HFF-Myc (cell line): ENCODE data around the gene MEF2C.

Experiments used
- DNase-seq: peaks from one replicate; pipeline ENCODE4 v3.0.0-alpha.2; 2011; ENCODE audit warnings: low read depth; ENCODE audit errors: extremely low read depth
- H3K4me3 ChIP-seq: replicated peaks from 2 replicates; pipeline ENCODE4 v1.5.1; 2011; ENCODE audit warnings: low read depth, mild to moderate bottlenecking, control low read depth, low read length
- CTCF ChIP-seq: IDR thresholded peaks from 2 replicates; pipeline ENCODE4 v1.5.1; 2012; ENCODE audit warnings: mild to moderate bottlenecking, low read depth, low read length, control low read depth; ENCODE audit errors: missing control alignments

The MEF2C gene

GRCh38 chr5:88734191-88734640 is 148.8 kb downstream of the MEF2C start:
- no peak for DNase-seq
- TF ChIP-seq CTCF, result no peak
- no peak overlapping the region for H3K4me3 ChIP-seq

GRCh38 chr5:88732862-88733261 is 150.1 kb downstream of the MEF2C start:
- no peak for DNase-seq
- H3K4me3 ChIP-seq, result no peak overlapping the region
- TF ChIP-seq CTCF, result no peak

GRCh38 chr5:88732181-88732633 is 150.8 kb downstream of the MEF2C start:
- no peak for DNase-seq
- no peak for TF ChIP-seq CTCF
- H3K4me3 ChIP-seq, result no peak overlapping the region

GRCh38 chr5:88729829-88730182 is 153.2 kb downstream of the MEF2C start:
- TF ChIP-seq CTCF, result no peak
- no peak overlapping the region for H3K4me3 ChIP-seq
- DNase-seq, result no peak

GRCh38 chr5:88729084-88729828 is 153.7 kb downstream of the MEF2C start:
- TF ChIP-seq CTCF, result peak; percentile 61
- DNase-seq, result peak; percentile 61
- no peak overlapping the region for H3K4me3 ChIP-seq

GRCh38 chr5:88727705-88728313 is 155.2 kb downstream of the MEF2C start:
- no peak for DNase-seq
- no peak overlapping the region for H3K4me3 ChIP-seq
- TF ChIP-seq CTCF, result peak; percentile 29

- no peak for DNase-seq
- no peak for TF ChIP-seq CTCF
Measured at GRCh38 chr5:88725454-88725853, 157.5 kb downstream of the MEF2C start.

More at GRCh38 chr5:88725454-88725853, 157.5 kb downstream of the MEF2C start:
- H3K4me3 ChIP-seq, result no peak overlapping the region
